Naive thymus-derived CD4-positive, alpha-beta T cell (primary cell): ENCODE measurements around the gene ZNRF1. TPM values are rescaled to one million over a fixed set of nuclear protein-coding genes. Genes with fewer than 3 reads are reported as not detected.

ENCODE experiments used
- ATAC-seq: fragments of 150-1000 bp; cut with Tn5 transposase; 2 replicates; pipeline ENCODE4 v1.10.0; 2021; ENCODE audit warnings: mild to moderate bottlenecking, moderate library complexity
- CTCF ChIA-PET: fragments of 350-600 bp; sonication (Branson Sonifier 250); formaldehyde crosslinking; loops from one replicate; lab custom pipeline; 2021; ENCODE audit warnings: antibody characterized with exemption; lab: Charles Lee
- POLR2A ChIA-PET: fragments of 350-600 bp; sonication (Branson Sonifier 250); formaldehyde crosslinking; loops from one replicate; lab custom pipeline; 2021; ENCODE audit warnings: antibody characterized with exemption, inconsistent platforms; lab: Charles Lee
- DNase-seq, 9 donors: peaks; one replicate each; pipeline versions ENCODE4 v3.0.0 to v3.0.0-alpha.2; 2020 to 2022; ENCODE audit warnings: mixed read lengths in 1 of 9
- H3K27ac ChIP-seq: one replicate; pipeline ENCODE4 v1.7.0; 2013; ENCODE audit warnings: mild to moderate bottlenecking, low read depth, low read length, moderate library complexity
- H3K27me3 ChIP-seq, 2 donors: one replicate each; pipeline ENCODE4 v1.7.0; 2013; ENCODE audit warnings: low read length in 2 of 2, mild to moderate bottlenecking in 2 of 2, moderate library complexity in 2 of 2; ENCODE audit not compliant: control insufficient read depth in 2 of 2, insufficient read depth in 2 of 2
- H3K36me3 ChIP-seq, 3 experiments: 1 replicate in 2 of 3; 2 replicates in 1 of 3; pipeline ENCODE4 v1.7.0; 2013; ENCODE audit warnings: low read length in 3 of 3, mild to moderate bottlenecking in 3 of 3, moderate library complexity in 1 of 3; ENCODE audit not compliant: insufficient read depth in 3 of 3, control insufficient read depth in 2 of 3
- H3K4me1 ChIP-seq, 2 donors: one replicate each; pipeline ENCODE4 v1.7.0; 2013; ENCODE audit warnings: low read length in 2 of 2, mild to moderate bottlenecking in 2 of 2, moderate library complexity in 1 of 2; ENCODE audit not compliant: control insufficient read depth in 2 of 2, insufficient read depth in 2 of 2
- H3K4me3 ChIP-seq: 2 replicates; pipeline ENCODE4 v1.7.0; 2013; ENCODE audit warnings: mild to moderate bottlenecking, low read length
- H3K9me3 ChIP-seq, 3 experiments: 1 replicate in 2 of 3; 2 replicates in 1 of 3; pipeline ENCODE4 v1.7.0; 2013; ENCODE audit warnings: low read length in 3 of 3; ENCODE audit not compliant: control insufficient read depth in 2 of 3
- H3K27ac Mint-ChIP-seq, 9 donors: one replicate each; pipeline ENCODE4 v1.8.0; 2020 to 2022; ENCODE audit warnings: mixed read lengths in 9 of 9, mild to moderate bottlenecking in 8 of 9, moderate library complexity in 5 of 9, inconsistent platforms in 2 of 9
- H3K27me3 Mint-ChIP-seq, 5 donors: one replicate each; pipeline ENCODE4 v1.8.0; 2021 to 2022; ENCODE audit warnings: mixed read lengths in 5 of 5, mild to moderate bottlenecking in 1 of 5
- H3K36me3 Mint-ChIP-seq, 5 donors: one replicate each; pipeline ENCODE4 v1.8.0; 2020 to 2022; ENCODE audit warnings: mixed read lengths in 5 of 5, mild to moderate bottlenecking in 3 of 5, inconsistent platforms in 1 of 5
- H3K4me1 Mint-ChIP-seq, 7 donors: one replicate each; pipeline ENCODE4 v1.8.0; 2020 to 2022; ENCODE audit warnings: mixed read lengths in 7 of 7, mild to moderate bottlenecking in 3 of 7, inconsistent platforms in 1 of 7
- H3K4me3 Mint-ChIP-seq, 10 donors: one replicate each; pipeline ENCODE4 v1.8.0; 2020 to 2022; ENCODE audit warnings: mild to moderate bottlenecking in 10 of 10, mixed read lengths in 10 of 10, moderate library complexity in 6 of 10, inconsistent platforms in 2 of 10
- H3K9me3 Mint-ChIP-seq, 11 donors: one replicate each; pipeline ENCODE4 v1.8.0; 2020 to 2022; ENCODE audit warnings: mixed read lengths in 11 of 11, mild to moderate bottlenecking in 4 of 11, inconsistent platforms in 1 of 11, moderate library complexity in 1 of 11
- intact Hi-C, 2 donors: fragments of 100-400 bp; cut with micrococcal nuclease; formaldehyde crosslinking; loops; one replicate each; pipeline ENCODE4 v1.15.1; 2023
- polyA plus RNA-seq, 2 donors: library from polyadenylated mRNA; unstranded; fragments of 300-500 nt; fragmentation: Illumina TruSeq; gene quantifications; one replicate each; pipeline ENCODE4 v1.2.3, GENCODE V29; 2021
- total RNA-seq, 6 experiments: library from RNA in 5 of 6; stranded (reverse) in 5 of 6; gene quantifications; 1 replicate in 5 of 6; 2 replicates in 1 of 6; pipeline ENCODE4 v1.2.3 and lab custom pipeline; 2021 to 2026

The ZNRF1 gene
- total and polyA plus RNA-seq, 7 experiments from 2014 or later: 1.2 to 27.9 (median 2.1) TPM

DNA sequence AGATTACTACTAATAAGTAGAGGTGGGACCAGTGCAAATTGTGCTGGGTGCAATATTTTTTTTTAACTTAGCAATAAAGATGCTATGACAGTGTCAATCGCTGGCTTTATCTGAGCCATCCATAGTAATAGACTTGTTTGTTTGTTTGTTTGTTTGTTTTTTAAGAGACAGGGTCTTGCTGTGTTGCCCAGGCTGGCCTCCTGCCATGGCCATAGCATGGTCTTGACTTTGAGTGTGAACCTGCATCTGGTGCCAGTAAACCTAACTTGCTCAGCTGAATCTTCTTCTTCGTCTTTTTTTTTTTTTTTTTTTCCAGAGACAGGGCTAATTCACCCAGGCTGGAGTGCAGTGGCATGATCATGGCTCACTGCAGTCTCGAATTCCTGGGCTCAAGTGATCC lies 46.6 kb downstream of the ZNRF1 start:
- Histone ChIP-seq H3K9me3 (no peaks in the 10 kb centered on the region), H3K27me3 (no peaks in the 10 kb centered on the region), H3K36me3 (no peaks in the 10 kb centered on the region), H3K4me1 (no peaks in the 10 kb centered on the region), H3K27ac (no peak overlapping the region), H3K4me3 (no peak overlapping the region)
- no peak for DNase-seq
- ATAC-seq: no peak
- ChIA-PET POLR2A (no interaction called here), CTCF (interaction anchor here (1.0 kb wide), 1 partner anchor 66 kb away, joined by 3 read pairs; no protein-coding TSS in a partner anchor)
- Mint-ChIP-seq H3K9me3 (peaks cover 0 to 11% (median 0%) of the 10 kb centered on the region in 11 donors), H3K27ac (peak overlapping the region in 1 of 9 donors; percentile 8), H3K27me3 (no peaks in the 10 kb centered on the region), H3K4me1 (peaks cover 5 to 19% (median 8%) of the 10 kb centered on the region in 7 donors), H3K36me3 (peaks cover 0 to 32% (median 4%) of the 10 kb centered on the region in 5 donors), H3K4me3 (no peak overlapping the region)
- intact Hi-C loops: no loop called here

DNA sequence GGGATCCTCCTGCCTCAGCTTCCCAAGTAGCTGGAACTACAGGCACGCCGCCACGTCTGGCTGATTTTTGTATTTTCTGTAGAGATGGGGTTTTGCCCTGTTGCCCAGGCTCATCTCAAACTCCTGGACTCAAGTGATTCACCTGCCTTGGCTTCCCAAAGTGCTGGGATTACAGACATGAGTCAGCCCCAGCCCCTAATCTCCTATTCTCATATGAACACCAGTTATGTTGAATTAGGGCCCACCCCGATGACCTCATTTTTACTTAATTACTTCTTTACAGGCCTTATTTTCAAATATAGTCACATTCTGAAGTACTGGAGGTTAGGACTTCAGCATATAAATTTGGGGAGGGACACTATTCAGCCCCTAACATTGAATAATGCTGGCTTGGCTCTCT lies 49.2 kb downstream of the ZNRF1 start:
- no peaks in the 10 kb centered on the region for H3K27me3 Mint-ChIP-seq
- peak overlapping the region in 1 of 9 donors; percentile 9 for H3K27ac Mint-ChIP-seq
- Histone ChIP-seq H3K36me3 (no peaks in the 10 kb centered on the region), H3K4me1 (no peaks in the 10 kb centered on the region), H3K9me3 (no peaks in the 10 kb centered on the region), H3K27ac (no peak overlapping the region), H3K4me3 (no peak overlapping the region), H3K27me3 (no peaks in the 10 kb centered on the region)
- H3K36me3 Mint-ChIP-seq: peaks cover 0 to 22% (median 4%) of the 10 kb centered on the region in 5 donors
- ATAC-seq: no peak
- no peak overlapping the region for H3K4me3 Mint-ChIP-seq
- intact Hi-C loops: no loop called here
- no peak for DNase-seq
- H3K9me3 Mint-ChIP-seq: peaks cover 0 to 11% (median 0%) of the 10 kb centered on the region in 11 donors
- CTCF ChIA-PET: no interaction called here
- POLR2A ChIA-PET: no interaction called here
- H3K4me1 Mint-ChIP-seq: peaks cover 5 to 12% (median 5%) of the 10 kb centered on the region in 7 donors

DNA sequence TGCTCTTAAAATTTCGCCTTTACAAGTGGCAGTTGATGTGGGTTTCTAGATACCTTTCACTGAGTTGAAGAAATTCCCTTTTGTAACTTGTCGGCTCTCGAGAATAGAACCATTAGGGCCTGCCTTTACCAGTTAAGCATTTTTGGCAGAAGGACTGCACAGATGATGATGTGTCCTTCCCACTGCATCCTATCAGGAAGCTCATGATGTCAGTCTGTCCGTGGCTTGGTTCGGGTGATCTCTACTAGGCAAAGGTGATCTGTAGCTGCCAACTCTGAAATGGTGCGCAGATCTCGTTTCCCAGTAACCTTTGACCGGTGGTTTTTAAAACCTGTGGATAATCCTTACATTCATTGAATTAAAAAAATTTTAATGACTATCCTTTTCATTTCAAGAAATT lies 49.7 kb downstream of the ZNRF1 start:
- Histone ChIP-seq H3K36me3 (no peaks in the 10 kb centered on the region), H3K4me1 (no peaks in the 10 kb centered on the region), H3K27me3 (no peaks in the 10 kb centered on the region), H3K27ac (no peak overlapping the region), H3K4me3 (no peak overlapping the region), H3K9me3 (no peaks in the 10 kb centered on the region)
- no peak overlapping the region for H3K27ac Mint-ChIP-seq
- H3K36me3 Mint-ChIP-seq: peaks cover 0 to 22% (median 3%) of the 10 kb centered on the region in 5 donors
- POLR2A ChIA-PET: no interaction called here
- no peak overlapping the region for H3K4me3 Mint-ChIP-seq
- intact Hi-C loops: no loop called here
- CTCF ChIA-PET: no interaction called here
- ATAC-seq (no peak), DNase-seq (no peak)
- no peaks in the 10 kb centered on the region for H3K27me3 Mint-ChIP-seq
- peaks cover under 1 to 8% (median under 1%) of the 10 kb centered on the region in 7 donors for H3K4me1 Mint-ChIP-seq
- H3K9me3 Mint-ChIP-seq: peaks cover 0 to 11% (median 0%) of the 10 kb centered on the region in 11 donors

DNA sequence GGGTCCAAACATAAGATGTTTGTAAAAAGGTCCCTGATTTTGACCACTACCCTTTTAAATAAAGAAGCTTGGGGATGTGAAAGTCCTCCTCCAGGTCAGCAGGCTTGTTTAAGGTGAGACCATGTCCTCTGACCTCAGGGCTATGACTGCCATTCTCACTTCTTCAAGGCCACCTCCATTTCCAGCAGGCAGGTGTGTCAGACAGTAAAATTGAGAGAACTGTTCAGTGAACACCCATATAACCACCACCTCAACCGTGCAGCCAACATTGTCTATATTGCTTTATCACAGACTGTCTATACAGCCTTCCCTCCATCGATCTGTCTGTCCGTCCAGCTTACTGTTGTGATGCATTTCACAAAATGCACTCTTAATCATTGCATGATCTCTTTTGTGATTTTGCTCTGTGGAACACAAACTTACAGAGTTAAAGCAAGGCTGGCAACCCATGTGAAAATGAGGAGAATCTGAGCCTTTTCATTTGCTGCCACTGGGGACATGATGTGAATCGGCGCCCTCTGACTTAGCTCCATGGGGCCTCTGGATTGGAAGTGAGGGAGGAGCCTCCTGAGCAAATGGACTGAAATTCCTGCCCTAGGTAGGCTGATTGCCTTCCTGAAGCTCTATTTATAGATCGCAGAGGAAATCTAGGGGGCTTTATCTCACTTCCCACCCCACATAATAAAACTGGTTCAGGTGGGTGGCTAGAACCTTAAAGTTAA lies 53.8 kb downstream of the ZNRF1 start:
- Mint-ChIP-seq H3K9me3 (peaks cover 0 to 7% (median 0%) of the 10 kb centered on the region in 11 donors), H3K4me1 (peaks cover 0 to 12% (median 5%) of the 10 kb centered on the region in 7 donors), H3K27ac (no peak overlapping the region), H3K27me3 (no peaks in the 10 kb centered on the region), H3K4me3 (no peak overlapping the region), H3K36me3 (peaks cover 0 to 22% (median 3%) of the 10 kb centered on the region in 5 donors)
- ATAC-seq (no peak), DNase-seq (no peak)
- Histone ChIP-seq H3K9me3 (no peaks in the 10 kb centered on the region), H3K4me3 (no peak overlapping the region), H3K27me3 (no peaks in the 10 kb centered on the region), H3K27ac (no peak overlapping the region), H3K4me1 (no peaks in the 10 kb centered on the region), H3K36me3 (no peaks in the 10 kb centered on the region)
- CTCF ChIA-PET: interaction anchor here (0.6 to 1.0 kb wide), 3 partner anchors 9 to 1588 kb away, joined by 3 to 4 read pairs (median 3); no protein-coding TSS in a partner anchor
- POLR2A ChIA-PET: interaction anchor here (1.2 kb wide), 2 partner anchors 12 to 54 kb away, joined by 3 to 5 read pairs; partner anchors contain the start of gene ZNRF1
- intact Hi-C loops: no loop called here

- ChIA-PET POLR2A (interaction anchor here (1.2 kb wide), 1 partner anchor 55 kb away, joined by 5 read pairs; the partner anchor contains the start of gene ZNRF1), CTCF (interaction anchor here (1.0 kb wide), 1 partner anchor 11 kb away, joined by 3 read pairs; no protein-coding TSS in a partner anchor)
- Histone ChIP-seq H3K4me1 (no peaks in the 10 kb centered on the region), H3K27ac (no peak overlapping the region), H3K27me3 (no peaks in the 10 kb centered on the region), H3K36me3 (no peaks in the 10 kb centered on the region), H3K9me3 (no peaks in the 10 kb centered on the region), H3K4me3 (no peak overlapping the region)
- Mint-ChIP-seq H3K27ac (peak overlapping the region in 3 of 9 donors; percentile 5 to 79 (median 53)), H3K36me3 (peaks cover 0 to 21% (median 3%) of the 10 kb centered on the region in 5 donors), H3K27me3 (no peaks in the 10 kb centered on the region), H3K9me3 (peaks cover 0 to 5% (median 0%) of the 10 kb centered on the region in 11 donors), H3K4me3 (no peak overlapping the region), H3K4me1 (peaks cover 0 to 15% (median 5%) of the 10 kb centered on the region in 7 donors)
- ATAC-seq (no peak), DNase-seq (no peak)
- intact Hi-C loops: no loop called here
Measured at GRCh38 chr16:75053791-75054555, 55.1 kb downstream of the ZNRF1 start.

DNA sequence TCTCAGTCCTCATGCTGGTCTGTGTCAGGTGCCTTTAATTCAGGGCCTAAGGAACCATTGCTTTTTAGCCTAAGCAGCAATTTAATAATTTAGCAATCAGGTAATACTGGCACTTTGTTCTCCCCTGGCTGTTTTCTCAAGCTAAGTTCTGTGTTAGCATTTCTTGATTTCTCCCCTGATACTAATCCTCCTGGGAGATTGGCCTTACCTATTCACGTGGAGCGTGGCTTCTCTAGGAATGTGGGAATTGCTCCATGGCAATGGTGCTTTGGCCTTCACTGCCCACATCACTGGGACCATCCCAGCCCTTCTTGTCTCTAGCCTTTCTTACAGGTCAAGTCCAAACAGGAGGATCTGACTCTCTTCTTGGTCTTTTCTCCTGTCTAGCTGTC lies 55.7 kb downstream of the ZNRF1 start:
- no peak overlapping the region for H3K4me3 ChIP-seq
- H3K27me3 Mint-ChIP-seq: no peaks in the 10 kb centered on the region
- peak overlapping the region in 1 of 9 donors; percentile 5 for H3K27ac Mint-ChIP-seq
- no peaks in the 10 kb centered on the region for H3K9me3 ChIP-seq
- peaks cover 0 to 22% (median 2%) of the 10 kb centered on the region in 5 donors for H3K36me3 Mint-ChIP-seq
- H3K27ac ChIP-seq: no peak overlapping the region
- no peak for ATAC-seq
- POLR2A ChIA-PET: no interaction called here
- intact Hi-C loops: no loop called here
- CTCF ChIA-PET: no interaction called here
- H3K4me1 ChIP-seq: no peaks in the 10 kb centered on the region
- H3K4me3 Mint-ChIP-seq: no peak overlapping the region
- no peak for DNase-seq
- H3K9me3 Mint-ChIP-seq: peaks cover 0 to 4% (median 0%) of the 10 kb centered on the region in 11 donors
- no peaks in the 10 kb centered on the region for H3K27me3 ChIP-seq
- no peaks in the 10 kb centered on the region for H3K36me3 ChIP-seq
- peaks cover 0 to 17% (median 5%) of the 10 kb centered on the region in 7 donors for H3K4me1 Mint-ChIP-seq
